HG03469 (cell line): ENCODE measurements around the gene HMX1.

Experiments
- ATAC-seq: cut with Tn5 transposase; IDR thresholded peaks from one replicate; pipeline ENCODE4 v1.9.1; 2021; ENCODE audit warnings: mild to moderate bottlenecking, moderate library complexity, moderate number of reproducible peaks; ENCODE audit not compliant: unreplicated experiment

Gene HMX1

DNA sequence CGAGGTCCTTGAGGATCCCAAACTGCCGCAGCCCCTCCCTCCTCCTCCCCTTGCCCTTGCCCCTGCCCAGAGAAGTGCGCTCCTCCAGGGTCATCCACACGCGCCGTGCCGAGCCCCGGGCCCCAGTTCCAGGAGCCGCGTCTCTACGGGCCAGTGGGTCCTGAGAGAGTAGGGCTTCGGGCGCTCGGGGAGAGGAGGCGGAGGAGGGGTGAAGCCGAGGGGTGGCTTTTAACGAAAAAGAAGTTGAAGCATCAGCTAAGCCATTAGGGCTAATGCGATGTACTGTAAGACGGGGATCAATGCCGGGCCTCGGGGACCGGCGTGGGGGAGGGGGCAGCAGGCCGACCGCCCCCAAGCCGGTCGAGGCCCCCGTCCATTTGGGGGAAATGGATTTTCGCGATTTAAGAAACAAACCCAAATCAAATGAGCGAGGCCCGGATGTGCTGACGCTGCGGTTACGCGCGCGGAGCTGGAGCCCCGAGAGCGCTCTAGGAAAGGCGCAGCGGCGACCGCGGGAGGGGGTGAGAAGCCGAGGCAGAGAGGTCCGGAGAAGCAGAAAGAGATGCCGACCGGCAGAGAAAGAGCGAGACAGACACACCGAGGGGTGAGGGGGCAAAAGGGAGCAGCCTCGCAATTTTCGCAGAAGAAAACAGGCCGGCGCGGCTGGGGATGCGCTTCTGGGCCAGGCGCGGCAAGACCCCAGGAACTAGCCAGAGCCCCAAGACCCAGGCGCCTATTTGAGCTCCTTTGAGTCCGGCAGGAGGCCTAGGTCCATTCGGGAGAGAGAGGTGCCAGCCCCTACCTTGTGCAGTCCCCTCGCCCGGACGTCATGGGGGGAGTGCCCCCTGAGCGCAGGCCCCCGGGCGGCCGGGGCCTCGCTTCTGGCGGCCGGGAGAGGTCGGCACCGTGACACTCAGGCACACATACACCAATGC, 13.6 kb downstream of the HMX1 start:
- ATAC-seq = no peak

DNA sequence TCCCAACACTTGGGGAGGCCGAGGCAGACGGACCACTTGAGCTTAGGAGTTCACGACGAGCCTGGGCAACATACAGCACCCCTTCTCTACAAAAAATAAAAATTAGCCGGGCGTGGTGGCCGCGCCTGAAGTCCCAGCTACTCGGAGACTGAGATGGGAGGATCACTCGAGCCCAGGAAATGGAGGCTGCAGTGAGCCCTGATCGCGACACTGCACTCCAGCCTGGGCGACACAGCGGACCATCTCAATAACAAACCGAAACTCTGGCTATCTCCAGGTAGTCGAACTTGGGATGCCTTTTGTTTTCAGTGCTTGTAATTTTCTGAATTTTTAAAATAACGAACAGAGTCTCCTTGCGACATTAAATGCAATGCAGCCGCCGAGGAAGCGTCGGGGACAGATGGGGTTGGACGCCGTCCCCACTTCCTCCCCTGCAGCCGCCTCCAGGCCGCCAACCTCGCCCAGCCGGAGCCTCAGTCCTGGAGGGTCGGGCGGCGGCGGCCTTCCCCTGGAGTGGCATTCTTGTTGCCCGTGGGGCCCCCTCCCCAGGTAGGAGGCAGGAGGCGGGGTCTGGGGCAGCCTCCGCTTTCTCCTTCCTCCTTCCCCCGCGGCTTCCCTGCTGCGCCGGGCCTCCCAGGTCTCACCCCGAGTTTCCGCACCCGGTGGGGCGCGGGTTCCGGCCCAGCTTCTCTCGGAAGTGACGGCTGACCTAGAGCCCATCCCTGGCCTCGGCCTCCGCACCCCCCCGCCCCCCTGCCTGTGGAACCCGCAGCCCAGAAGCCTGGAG, 14.6 kb downstream of the HMX1 start:
- no peak for ATAC-seq

DNA sequence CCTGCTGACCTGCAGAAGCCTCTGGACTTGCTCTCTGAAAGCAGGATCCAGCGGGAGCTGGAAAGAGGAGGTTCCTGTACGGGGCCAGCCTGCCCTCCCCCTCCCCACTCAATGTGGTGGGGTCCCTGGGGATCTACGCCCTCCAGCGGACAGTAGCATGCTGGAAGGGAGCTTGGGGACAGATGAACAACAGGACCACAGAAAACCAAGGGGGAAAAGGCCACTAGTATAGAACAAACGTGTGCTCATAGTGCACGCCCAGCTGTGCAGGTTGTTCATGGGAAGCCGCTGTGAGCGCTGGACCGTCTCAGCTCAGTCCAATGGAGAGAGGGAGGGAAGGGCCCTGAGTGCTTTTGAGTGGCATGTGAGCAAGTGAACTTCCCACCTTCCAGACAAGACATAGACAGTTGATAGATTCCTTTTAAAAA, 15.8 kb downstream of the HMX1 start:
- ATAC-seq = no peak

DNA sequence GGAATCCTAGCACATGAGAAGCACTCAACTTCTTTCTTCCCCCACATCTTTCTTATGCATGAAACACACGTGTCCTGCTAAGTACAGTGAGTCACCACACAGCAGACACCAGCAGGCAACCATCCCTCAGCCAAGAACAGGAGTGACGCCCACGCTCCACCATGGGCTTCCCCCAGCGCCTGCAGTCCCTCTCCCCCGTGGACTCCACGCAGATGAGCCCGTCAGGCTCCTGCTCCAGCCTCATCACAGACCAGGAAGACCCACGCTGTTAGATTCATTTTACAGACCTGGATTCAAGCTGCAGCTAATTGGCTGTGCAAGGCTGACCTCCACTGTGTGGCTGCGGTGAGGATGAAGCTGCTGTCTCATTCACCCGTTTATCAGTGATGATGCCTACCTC, 16.7 kb downstream of the HMX1 start:
- ATAC-seq = no peak

DNA sequence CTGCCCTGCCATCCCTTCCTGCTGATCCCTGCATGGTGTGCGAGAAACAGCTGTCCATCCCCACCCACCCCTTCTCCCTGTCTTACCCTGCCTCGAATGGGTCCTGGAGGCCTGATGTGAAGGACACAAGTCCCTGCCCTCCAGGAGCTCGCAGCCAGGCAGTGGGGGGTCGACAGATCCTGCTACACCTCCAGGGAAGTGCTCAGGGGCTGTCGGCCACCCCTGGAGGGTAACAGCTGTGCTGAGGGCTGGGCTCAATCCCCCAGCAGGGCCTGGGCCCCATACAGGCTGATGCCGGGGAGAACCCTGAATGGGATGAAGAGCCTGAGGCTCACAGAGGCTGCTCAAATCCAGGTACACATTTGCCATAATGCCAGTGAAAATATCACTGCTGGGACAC, 17.6 kb downstream of the HMX1 start:
- ATAC-seq = no peak

DNA sequence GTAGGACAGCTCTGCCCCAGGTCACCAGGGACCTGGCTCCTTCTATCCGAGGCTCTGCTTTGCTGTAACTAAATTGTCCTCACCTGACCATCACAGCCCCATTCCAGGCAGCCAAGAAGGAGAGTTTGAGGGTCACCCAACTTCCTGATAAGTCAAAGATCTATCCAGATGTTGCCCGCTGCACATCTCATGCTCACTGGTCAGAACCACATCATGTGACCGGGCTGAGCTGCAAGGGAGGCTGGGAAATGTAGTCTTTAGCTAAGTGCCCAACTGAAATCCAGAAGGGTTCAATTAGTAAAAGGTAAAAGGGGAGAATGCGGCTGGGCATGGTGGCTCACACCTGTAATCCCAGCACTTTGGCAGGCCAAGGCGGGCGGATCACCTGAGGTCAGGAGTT, 18.4 kb downstream of the HMX1 start:
- no peak for ATAC-seq

DNA sequence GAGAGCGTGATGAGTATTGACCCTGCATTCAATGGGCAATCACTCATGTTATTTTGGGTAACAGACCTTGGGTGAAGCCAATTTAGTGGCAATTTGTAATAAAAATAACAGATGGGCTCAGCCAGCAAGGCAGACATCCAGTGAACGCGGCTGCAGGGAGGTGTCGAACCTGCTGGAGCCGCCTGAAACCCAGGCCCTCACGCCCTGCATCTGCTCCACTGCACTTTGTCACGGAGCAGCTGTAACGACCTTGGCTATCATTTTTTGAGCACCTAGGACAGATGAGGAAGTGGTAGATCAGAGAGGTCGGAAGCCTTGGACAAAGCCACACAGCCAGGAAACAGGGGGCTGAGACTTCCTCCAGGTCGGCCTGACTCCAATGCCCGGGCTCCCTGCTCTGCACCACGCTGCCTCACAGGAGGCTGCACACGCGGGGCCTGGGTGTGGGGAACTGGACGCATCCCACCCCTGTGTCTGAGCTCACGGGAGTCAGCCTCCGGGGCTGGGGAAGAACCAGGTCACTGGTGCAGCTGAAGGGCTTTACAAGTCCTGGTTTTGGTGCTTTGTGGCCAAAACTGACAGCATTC, 19.4 kb downstream of the HMX1 start:
- no peak for ATAC-seq

DNA sequence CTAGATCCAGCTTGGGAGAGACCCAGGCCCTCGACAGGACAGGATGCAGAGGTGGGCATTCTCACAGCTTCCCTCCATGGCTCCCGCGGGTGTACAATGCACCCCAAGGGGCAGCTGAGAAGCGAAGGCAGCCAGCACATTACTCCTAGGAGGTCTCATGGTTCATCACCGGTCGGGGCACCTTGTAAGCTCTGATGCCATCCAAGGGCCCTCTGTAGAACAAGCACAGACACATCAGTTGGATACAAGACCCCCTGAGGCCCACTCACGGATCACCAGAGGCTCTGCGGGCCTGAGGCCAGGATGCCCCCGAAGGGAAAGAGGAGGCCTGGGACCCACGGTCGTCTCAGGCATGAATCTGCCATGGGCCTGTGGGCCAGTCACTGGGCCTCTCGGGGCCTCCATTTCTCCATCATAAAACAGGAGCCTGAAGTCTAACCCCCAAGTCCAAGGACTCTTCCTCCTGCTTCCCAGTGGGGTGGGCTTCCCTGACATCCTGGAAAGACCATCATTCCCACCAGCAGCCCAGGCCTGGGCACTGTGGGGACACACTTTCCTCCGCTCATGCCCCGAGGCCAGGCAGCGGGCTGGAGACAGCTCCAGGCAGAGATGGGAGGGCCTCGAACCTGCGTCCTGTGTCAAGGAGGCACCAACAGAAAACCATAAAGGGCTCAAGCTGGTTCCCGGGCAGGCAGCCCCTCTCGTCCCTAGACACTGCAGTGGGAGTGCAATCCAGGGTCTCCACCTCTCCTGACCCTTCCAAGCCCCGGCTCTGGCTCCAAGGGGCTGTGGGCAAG, 20.1 kb downstream of the HMX1 start:
- ATAC-seq = no peak

DNA sequence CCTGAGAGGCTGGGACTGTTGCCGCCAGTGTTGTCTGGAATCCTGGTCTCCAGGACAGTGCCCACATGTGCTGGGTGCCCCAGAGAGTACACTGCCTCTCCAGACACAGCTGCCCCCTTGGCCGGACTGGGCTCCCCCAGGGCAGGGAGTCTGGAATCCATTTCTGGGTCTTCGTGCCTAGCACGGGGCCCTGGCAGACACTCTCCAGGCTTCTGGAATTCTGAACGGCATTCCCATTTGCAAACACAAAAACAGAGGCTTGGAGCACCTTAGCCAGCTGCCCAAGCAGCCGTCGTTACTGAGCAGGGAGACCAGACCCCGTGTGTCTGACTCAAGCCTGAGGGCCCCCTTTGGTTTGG, 20.8 kb downstream of the HMX1 start:
- no peak for ATAC-seq

DNA sequence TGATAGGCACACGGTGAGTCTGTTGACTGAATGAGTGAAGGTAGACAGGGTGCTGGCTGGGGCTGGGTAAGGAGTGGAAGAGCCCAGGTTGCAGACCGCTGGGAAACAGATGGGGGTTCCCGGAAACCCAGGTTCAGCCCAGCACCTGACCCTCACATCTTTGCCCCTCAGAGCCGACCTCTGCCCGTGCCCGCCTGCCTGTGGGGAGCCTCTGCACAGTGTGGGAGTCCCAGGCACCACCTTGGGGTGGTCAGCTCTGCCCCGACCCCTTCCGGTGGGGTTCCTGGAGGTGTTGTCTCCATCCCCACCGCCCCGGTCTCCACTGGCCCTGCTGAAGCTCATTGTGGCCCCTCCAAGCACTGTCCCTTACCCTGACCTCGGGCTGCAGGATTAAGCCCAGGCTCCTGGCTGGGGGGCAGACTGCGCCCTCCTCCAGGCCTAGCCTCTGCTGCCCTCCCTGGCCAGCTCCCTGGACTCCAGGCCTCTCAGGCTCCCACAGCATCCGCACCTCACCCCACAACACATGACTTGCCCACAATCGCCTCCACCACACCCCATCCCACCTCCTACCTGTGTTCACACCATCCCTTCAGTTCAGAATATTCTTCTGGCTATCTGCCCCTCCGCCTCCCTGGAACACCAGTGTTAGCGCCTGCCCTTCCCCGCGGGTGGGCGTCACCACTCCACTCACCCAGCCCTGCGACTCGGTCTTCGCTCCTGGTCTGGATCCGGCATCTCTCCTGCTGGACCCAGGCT, 21.4 kb downstream of the HMX1 start:
- no peak for ATAC-seq

DNA sequence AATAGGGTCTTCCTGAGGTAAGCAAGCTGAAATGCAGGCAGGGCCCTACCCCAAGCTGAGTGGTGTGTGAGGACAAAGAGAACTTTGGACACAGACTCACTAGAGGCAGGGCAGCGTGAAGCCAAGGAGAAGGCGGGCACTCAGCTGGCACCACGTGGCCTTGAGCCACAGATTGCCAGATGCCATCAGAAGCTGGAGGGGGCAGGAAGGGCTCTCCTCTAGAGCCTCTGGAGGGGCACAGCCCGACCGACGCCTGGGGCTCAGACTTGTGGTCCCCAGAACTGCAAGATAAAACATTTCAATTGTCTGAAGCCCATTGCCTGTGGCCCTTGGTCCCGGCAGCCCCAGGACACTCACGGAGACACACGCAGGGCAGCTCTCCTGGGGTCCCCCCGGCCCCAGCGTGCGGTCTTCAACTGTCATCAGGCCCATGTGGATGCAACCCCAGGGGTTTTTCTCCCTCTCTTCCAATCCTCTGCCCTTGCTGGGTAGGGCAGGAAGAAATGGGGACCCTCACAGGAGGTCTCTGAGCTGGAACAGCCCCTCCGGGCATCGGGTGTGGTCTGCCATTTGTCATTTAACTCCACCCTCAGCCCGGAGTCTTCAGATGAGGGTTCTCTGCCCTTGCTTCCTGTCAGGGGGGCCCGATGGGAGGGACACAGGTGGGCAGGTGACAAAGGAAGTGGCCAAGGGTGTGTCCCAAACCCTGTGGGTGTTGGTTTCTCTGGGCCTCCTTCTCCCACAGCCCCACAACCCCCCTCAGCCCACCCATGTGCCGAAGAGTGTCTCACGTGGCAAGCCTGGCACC, 22.2 kb downstream of the HMX1 start:
- ATAC-seq = no peak

DNA sequence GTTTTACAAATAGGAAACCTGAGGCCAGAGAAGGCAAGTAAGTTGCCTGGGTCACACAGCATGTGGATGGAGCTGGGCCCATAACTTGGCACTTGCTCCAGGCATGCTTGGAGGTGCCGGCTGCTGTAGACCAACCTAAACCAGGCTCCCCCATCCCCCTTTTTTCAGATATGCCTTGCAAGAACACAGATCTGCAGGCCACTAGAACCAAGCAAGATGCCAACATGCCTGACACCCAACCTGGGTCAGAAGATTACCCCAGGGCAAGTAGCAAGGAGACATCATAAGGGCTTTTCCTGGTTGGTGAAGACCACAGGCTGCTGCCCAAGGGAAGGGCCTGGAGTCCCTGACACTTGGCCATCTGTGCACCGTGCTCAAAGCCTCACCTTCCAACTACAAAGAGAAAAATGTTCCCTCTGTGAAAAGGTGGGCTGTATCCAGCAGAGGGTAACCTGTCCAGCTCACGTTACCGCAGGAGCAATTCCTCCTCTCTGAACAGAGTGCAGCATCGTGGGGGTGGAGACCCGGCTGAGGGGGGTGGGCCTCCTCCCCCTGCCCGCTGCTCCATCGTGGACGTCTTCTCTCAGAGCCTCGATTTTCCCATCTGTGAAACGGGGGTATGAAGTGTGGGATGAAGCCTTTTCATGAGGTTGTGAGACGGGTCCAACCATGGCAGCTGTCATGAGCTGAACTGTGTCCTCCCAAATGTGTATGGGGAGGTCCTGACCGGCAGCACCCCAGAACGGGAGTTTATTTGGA, 23.0 kb downstream of the HMX1 start:
- no peak for ATAC-seq

DNA sequence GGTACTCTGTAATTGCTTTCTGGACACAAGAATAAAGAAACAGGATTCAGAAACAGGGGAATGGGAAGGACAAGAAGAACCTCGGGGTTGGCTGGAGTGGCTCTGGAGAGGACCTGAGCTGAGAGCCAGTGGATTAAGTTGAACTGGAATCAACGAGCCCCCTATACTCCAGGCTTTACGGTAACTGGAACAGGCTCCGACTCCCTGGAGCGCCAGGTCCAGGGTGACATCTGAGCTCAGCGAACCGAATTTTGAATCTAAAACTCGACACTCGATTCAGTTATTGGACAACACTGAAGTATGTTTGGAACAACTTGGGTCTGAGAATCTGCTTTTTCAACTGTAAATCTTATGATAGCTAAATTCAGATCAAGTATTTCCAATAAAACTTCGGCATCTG, 23.9 kb downstream of the HMX1 start:
- no peak for ATAC-seq

DNA sequence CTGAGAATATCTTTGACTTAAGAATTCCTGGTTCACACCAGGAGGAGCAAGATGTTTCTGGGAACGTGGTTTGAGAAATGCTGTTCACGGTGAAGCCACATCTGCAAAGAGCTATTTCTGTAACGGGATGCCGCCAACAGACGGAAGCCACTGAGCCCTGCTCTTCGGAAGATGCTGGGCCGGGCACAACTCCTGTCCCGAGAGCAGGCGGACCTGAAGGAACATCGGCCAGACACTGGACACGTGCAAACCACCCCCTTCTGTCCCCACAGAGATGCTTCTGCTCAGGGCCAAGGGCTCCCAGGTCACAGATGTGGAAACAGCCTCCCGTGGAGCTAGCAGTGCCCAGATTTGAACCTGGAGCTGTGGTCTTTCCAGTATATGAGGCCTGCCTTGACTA, 24.3 kb downstream of the HMX1 start:
- no peak for ATAC-seq

DNA sequence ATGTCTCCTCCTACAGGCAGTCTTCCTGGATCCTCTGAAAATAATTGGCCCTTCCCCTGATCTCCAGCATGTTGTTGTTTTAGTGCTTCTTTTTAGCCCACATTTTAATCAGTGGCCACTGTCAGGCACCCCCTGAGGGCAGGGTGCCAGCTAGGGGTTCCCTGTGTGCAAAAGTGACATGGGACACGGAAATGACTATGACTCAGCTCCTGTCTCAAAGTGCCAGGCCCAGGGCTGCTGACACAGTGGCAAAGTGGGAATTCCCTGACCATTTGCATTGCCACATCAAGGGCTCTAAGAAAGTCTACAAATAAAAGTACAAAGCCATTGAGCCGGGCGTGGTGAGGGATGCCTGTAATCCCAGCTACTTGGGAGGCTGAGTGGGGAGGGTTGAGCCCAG, 24.8 kb downstream of the HMX1 start:
- ATAC-seq = no peak

DNA sequence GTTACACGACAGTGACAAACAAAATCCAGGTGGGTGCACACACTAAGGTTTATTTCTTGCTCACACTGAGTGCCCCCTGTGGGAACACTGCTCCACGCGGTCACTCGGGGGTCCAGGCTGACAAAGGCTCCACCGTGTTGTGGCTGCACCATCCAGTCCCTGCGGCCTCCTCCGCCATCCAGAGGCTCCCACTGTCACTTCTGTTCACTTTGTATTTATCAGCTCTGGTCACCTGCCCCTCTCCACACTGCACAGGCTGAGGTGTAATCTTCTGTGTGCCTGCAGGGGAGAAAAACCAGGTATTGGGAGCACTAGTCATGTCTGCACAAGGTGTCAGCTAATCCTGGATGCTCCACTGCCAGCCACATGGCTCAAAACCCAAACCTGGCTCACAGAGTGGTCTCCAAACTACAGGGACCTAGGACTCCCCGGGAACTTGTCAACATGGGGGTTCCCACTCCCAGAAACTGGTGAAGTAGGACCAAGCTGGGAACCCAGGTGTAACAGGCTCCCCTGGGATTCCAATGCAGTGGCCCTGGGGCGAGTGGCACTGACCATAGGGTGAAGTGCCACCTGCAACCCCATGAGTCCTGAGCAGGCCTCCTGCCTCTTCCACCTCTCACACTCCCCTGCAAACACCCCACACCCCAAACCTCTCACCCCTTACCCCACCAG, 25.5 kb downstream of the HMX1 start:
- ATAC-seq = no peak

DNA sequence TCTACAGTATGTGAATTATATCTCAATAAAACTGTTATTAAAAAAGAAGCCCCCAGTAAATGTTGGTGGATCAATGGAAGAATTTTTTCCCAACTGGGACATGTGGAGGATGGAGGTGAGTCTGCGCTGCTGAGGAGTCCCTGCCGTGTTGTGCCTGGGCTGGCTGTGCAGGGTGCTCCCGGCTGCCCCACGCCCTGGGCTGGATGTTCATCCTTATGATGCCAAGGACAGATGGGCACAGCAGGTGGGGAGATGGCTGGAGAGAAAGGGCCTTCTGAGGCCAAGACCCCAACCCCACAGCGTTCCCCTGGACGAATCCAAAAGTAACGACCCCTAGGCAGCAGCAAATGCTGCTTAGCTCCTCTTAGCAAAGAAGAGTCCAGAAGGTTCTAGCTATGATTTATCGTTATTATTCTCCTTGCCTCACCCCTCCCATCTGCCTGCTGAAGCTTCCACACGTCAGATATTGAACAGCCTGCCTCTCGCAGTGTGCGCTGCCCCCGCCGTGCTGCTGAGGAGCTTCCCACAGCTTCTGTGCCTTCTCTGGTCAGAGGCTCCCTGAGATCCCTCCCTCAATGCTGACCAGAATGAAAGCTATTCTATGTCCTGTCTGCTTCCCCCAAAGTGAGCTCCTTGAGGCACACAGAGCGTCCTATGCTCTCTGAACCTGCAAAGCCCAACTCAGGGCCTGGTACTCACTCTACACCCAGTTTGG, 26.5 kb downstream of the HMX1 start:
- ATAC-seq = no peak

DNA sequence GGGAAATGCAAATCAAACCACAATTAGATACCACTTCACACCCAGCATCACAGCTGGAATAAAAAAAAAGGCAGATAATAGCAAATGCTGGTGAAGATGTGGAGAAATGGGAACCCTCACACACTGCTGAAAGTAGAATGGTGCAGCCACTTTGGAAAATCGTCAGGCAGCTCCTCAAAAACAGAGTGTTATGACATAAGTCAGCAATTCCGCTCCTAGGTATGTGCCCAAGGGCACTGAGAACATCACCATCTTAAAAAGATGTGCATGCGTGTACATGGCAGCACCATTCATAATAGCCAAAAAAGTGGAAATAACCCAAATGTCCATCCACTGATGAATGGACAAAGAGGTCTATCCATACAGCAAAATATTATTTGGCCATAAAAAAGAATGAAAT, 28.0 kb downstream of the HMX1 start:
- no peak for ATAC-seq
